MCF 10A (cell line): ENCODE results near the gene OR4D11. TPM values are rescaled to one million over a fixed set of nuclear protein-coding genes. Genes with fewer than 3 reads are reported as not detected.

Experiments
- BruUV-seq: library from RNA; stranded (reverse); fragments of 400-500 nt; replicated peaks from 2 replicates; lab custom pipeline; 2021; lab: Mats Ljungman, UMichigan
- CTCF ChIA-PET: fragments of 300-600 bp; sonication (Branson Sonifier 250); formaldehyde crosslinking; extraction: SDS; loops from one replicate; lab custom pipeline; 2021; ENCODE audit warnings: antibody characterized with exemption, inconsistent platforms; lab: Yijun Ruan, JAX
- POLR2A ChIA-PET: fragments of 300-600, 350-650 bp; sonication (Branson Sonifier 250); formaldehyde crosslinking; extraction: SDS; loops from one replicate; lab custom pipeline; 2020; ENCODE audit warnings: antibody characterized with exemption, inconsistent platforms; lab: Yijun Ruan, JAX
- DNase-seq: peaks from one replicate; pipeline ENCODE4 v3.0.0-alpha.2; 2018; ENCODE audit not compliant: unreplicated experiment
- H3K27ac Mint-ChIP-seq: one replicate; pipeline ENCODE4 v1.8.0; 2022; ENCODE audit warnings: mild to moderate bottlenecking, low read depth, mixed read lengths; ENCODE audit not compliant: unreplicated experiment
- H3K27me3 Mint-ChIP-seq: one replicate; pipeline ENCODE4 v1.8.0; 2022; ENCODE audit warnings: mixed read lengths; ENCODE audit not compliant: insufficient read depth, unreplicated experiment
- H3K36me3 Mint-ChIP-seq: one replicate; pipeline ENCODE4 v1.8.0; 2022; ENCODE audit warnings: mild to moderate bottlenecking, moderate library complexity, mixed read lengths; ENCODE audit not compliant: insufficient read depth, unreplicated experiment
- H3K4me1 Mint-ChIP-seq: one replicate; pipeline ENCODE4 v1.8.0; 2022; ENCODE audit warnings: mixed read lengths; ENCODE audit not compliant: insufficient read depth, unreplicated experiment
- H3K4me3 Mint-ChIP-seq: one replicate; pipeline ENCODE4 v1.8.0; 2022; ENCODE audit warnings: mild to moderate bottlenecking, moderate library complexity, mixed read lengths; ENCODE audit not compliant: unreplicated experiment
- H3K9me3 Mint-ChIP-seq: one replicate; pipeline ENCODE4 v1.8.0; 2022; ENCODE audit warnings: mixed read lengths; ENCODE audit not compliant: unreplicated experiment
- intact Hi-C: fragments of 100-400 bp; cut with micrococcal nuclease; formaldehyde crosslinking; loops from 2 replicates; pipeline ENCODE4 v1.14.1; 2022
- total RNA-seq: library from RNA; stranded (reverse); gene quantifications from 2 replicates; pipeline ENCODE4 v1.2.3, GENCODE V29; 2022
- TF ChIP-seq, protein P1 (sequence below): fragments of 200-600 bp; IDR thresholded peaks from one replicate; pipeline ENCODE4 v1.8.0; 2022; ENCODE audit warnings: antibody characterized with exemption, mild to moderate bottlenecking; ENCODE audit not compliant: unreplicated experiment

Gene OR4D11
- total RNA-seq, 1 experiment from 2014 or later, result not detected

DNA sequence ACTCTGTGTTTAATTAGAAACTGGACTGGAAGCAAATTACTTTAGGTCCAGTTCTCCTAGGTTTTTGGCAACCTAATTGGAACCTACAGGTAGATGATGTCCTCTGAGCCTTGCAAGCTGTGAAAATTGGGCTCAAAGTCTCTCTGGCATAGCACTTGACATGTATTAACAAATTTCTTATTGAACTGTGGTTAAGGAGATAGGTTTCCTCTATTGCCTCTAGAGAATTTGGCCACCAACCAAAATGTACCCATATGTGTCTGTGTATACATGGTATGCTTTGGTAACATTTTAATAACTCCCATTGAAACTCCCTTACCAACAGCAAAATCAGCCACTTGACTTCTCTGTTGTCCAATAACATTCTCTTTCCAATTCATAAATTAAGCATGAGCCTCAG lies 30.4 kb upstream of the OR4D11 start, which contains the start of gene OR4D10:
TSS of gene OR4D10 (plus strand) at position 301 of the 400 bp plus-strand sequence. CDS start 4,115 bp downstream, outside the sequence.
- POLR2A ChIA-PET, result no interaction called here
- no peak within 1 kb of the TSS for H3K4me3 Mint-ChIP-seq
- no TSS peak for BruUV-seq
- H3K4me1 Mint-ChIP-seq, result no peaks in the 10 kb centered on the region
- intact Hi-C loops, result no loop called here
- TF ChIP-seq, protein P1, sequence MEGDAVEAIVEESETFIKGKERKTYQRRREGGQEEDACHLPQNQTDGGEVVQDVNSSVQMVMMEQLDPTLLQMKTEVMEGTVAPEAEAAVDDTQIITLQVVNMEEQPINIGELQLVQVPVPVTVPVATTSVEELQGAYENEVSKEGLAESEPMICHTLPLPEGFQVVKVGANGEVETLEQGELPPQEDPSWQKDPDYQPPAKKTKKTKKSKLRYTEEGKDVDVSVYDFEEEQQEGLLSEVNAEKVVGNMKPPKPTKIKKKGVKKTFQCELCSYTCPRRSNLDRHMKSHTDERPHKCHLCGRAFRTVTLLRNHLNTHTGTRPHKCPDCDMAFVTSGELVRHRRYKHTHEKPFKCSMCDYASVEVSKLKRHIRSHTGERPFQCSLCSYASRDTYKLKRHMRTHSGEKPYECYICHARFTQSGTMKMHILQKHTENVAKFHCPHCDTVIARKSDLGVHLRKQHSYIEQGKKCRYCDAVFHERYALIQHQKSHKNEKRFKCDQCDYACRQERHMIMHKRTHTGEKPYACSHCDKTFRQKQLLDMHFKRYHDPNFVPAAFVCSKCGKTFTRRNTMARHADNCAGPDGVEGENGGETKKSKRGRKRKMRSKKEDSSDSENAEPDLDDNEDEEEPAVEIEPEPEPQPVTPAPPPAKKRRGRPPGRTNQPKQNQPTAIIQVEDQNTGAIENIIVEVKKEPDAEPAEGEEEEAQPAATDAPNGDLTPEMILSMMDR, result no peak
- CTCF ChIA-PET, result interaction anchor here (0.7 kb wide), 1 partner anchor 74 kb away, joined by 3 read pairs; no protein-coding TSS in a partner anchor
- no peaks in the 10 kb centered on the region for H3K9me3 Mint-ChIP-seq
- no peak for DNase-seq
- no peaks in the 10 kb centered on the region for H3K36me3 Mint-ChIP-seq
- H3K27me3 Mint-ChIP-seq, result peaks cover 27% of the 10 kb centered on the region
- H3K27ac Mint-ChIP-seq, result no peak within 1 kb of the TSS

DNA sequence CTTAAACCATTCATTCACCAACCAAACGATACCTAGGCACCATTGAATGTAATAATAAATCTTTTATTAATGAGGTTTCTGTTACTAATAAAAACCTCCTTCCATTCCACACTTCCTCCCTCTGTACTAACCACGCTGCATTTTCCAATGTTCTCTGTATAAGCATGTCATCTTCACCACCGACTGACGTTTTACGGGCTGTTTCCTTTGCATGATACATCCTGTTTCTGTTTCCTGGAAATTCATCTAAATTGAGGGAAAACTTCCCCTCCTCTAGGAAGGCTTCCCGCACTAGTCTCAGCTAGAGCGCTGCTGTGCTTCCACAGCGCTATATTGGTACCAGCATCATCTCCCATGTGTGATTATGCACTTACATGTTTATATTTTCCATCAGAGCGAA lies 28.2 kb upstream of the OR4D11 start:
- ChIA-PET CTCF (no interaction called here), POLR2A (no interaction called here)
- TF ChIP-seq, protein P1, result no peak
- no peak overlapping the region for H3K4me3 Mint-ChIP-seq
- no peaks in the 10 kb centered on the region for H3K36me3 Mint-ChIP-seq
- intact Hi-C loops, result no loop called here
- no peak overlapping the region for H3K27ac Mint-ChIP-seq
- H3K9me3 Mint-ChIP-seq, result no peaks in the 10 kb centered on the region
- no peaks in the 10 kb centered on the region for H3K4me1 Mint-ChIP-seq
- no peak for DNase-seq
- BruUV-seq, result no TSS peak
- H3K27me3 Mint-ChIP-seq, result peaks cover 41% of the 10 kb centered on the region

DNA sequence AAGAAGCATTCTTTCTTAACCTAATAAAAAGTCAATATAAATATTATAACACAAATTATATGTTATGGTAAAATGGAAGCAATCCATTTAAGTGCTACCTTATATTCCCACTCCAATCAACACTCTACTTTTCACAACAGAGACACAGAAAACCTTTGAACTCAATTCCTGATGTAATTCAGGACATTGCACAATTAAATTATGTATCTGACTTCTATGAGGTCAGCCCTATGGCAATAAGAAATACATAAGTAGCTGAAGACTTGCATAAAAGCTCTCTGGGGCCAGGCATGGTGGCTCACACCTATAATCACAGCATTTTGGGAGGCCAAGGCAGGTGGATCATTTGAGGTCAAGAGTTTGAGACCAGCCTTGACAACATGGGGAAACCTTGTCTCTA lies 23.5 kb upstream of the OR4D11 start:
- Mint-ChIP-seq H3K4me3 (no peak overlapping the region), H3K27ac (no peak overlapping the region), H3K36me3 (no peaks in the 10 kb centered on the region), H3K4me1 (no peaks in the 10 kb centered on the region), H3K27me3 (peaks cover 43% of the 10 kb centered on the region), H3K9me3 (no peaks in the 10 kb centered on the region)
- BruUV-seq, result no TSS peak
- DNase-seq, result no peak
- TF ChIP-seq, protein P1, result no peak
- intact Hi-C loops, result no loop called here
- POLR2A ChIA-PET, result no interaction called here
- CTCF ChIA-PET, result interaction anchor here (0.6 kb wide), 1 partner anchor 34 kb away, joined by 3 read pairs; no protein-coding TSS in a partner anchor

DNA sequence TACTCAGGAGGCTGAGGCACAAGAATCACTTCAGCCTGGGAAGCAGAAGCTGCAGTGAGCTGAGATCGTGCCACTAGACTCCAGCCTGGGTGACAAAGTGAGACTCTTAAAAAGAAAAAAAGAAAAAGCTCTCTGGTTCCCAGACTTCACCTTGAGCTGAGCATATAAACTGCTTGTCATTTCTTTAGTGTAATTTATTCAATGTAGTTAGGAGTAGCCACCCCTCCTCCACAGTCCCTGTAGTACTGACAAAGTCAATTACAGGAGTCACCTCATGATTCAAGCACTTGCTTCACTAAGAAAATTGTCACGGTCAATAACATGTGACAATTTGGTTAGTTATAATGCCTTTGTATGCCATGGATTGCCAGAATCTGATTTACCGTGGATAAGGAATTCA lies 23.0 kb upstream of the OR4D11 start:
- no peak overlapping the region for H3K4me3 Mint-ChIP-seq
- no peaks in the 10 kb centered on the region for H3K9me3 Mint-ChIP-seq
- peaks cover 47% of the 10 kb centered on the region for H3K27me3 Mint-ChIP-seq
- CTCF ChIA-PET, result no interaction called here
- H3K4me1 Mint-ChIP-seq, result no peaks in the 10 kb centered on the region
- TF ChIP-seq, protein P1, result no peak
- intact Hi-C loops, result no loop called here
- no peak for DNase-seq
- POLR2A ChIA-PET, result no interaction called here
- no peaks in the 10 kb centered on the region for H3K36me3 Mint-ChIP-seq
- no TSS peak for BruUV-seq
- no peak overlapping the region for H3K27ac Mint-ChIP-seq
